ENCODE results near the gene FXR1. TPM values are rescaled to one million over a fixed set of nuclear protein-coding genes. Genes with fewer than 3 reads are reported as not detected.
"Not testable (repeated sequence)": the region's sequence is repeated elsewhere in the genome, so short reads cannot be mapped to it uniquely, and the experiment has no call there.

FXR1 gene
- polyA plus RNA-seq, 3 donors from 2014 or later: 38.0 to 46.9 (median 42.0) TPM

DNA sequence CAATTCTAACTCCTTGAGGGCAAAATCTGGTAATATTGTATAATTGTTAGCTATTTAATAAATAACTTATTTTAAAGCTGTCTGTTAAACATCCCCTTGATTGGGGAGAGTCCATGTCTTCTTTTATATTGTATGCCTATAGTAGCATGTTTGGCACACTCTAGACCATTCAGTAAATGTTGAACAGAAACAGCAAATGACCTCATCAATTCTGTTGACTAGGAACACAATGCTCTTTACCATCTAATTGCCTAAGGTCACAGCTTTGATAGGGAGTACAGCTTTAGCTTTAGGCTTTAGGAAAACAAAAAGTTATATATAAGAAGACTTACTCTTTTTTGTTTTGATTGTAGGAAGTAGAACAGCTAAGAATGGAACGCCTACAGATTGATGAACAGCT lies 50.1 kb downstream of the FXR1 start:
- no peak for DNase-seq
- Mint-ChIP-seq H3K4me3 (no peak overlapping the region), H3K27ac (peak overlapping the region in 3 of 6 donors; percentile 3 to 26 (median 12)), H3K27me3 (ENCODE audit: low read depth in 3 of 3) (no peaks in the 10 kb centered on the region), H3K9me3 (no peaks in the 10 kb centered on the region), H3K4me1 (peaks cover 0 to 6% of the 10 kb centered on the region in 2 donors), H3K36me3 (peaks cover 28 to 47% (median 29%) of the 10 kb centered on the region in 3 donors)

- Mint-ChIP-seq H3K4me1 (no peaks in the 10 kb centered on the region), H3K27ac (peak overlapping the region in 1 of 6 donors; percentile 17), H3K27me3 (ENCODE audit: low read depth in 3 of 3) (no peaks in the 10 kb centered on the region), H3K9me3 (no peaks in the 10 kb centered on the region), H3K4me3 (no peak overlapping the region), H3K36me3 (peaks cover 4 to 32% (median 7%) of the 10 kb centered on the region in 3 donors)
- DNase-seq: no peak
These were observed 58.5 kb downstream of the FXR1 start for GRCh38 chr3:180970931-180971330.

GRCh38 chr3:180973543-180973942 lies 61.1 kb downstream of the FXR1 start:
- Mint-ChIP-seq H3K4me3 (no peak overlapping the region), H3K36me3 (peaks cover 0 to 32% (median 10%) of the 10 kb centered on the region in 3 donors), H3K9me3 (no peaks in the 10 kb centered on the region)

DNA sequence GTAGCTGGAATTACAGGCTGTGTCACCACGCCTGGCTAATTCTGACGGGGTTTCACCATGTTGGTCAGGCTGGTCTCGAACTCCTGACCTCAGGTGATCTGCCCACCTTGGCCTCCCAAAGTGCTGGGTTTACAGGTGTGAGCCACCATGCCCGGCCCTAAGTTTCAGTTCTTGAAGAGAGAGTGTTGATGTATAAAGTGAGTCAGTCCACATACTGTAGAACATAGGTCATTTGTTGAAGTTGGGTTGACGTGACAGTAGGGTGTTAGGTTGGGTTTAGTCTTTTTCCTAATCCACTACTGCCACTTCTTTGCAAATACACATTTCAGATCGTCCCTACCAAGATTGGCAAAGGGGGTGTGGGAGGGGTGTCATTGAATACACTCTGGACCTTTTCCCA lies 61.8 kb downstream of the FXR1 start:
- Mint-ChIP-seq H3K36me3 (peaks cover 0 to 26% (median 9%) of the 10 kb centered on the region in 3 donors), H3K9me3 (no peaks in the 10 kb centered on the region), H3K27me3 (ENCODE audit: low read depth in 3 of 3) (no peaks in the 10 kb centered on the region), H3K4me3 (no peak overlapping the region), H3K4me1 (no peaks in the 10 kb centered on the region), H3K27ac (no peak overlapping the region)
- DNase-seq: no peak

More at GRCh38 chr3:180973543-180973942, 61.1 kb downstream of the FXR1 start:
- Mint-ChIP-seq H3K27me3 (ENCODE audit: low read depth in 3 of 3) (no peaks in the 10 kb centered on the region), H3K27ac (no peak overlapping the region), H3K4me1 (no peaks in the 10 kb centered on the region)
- DNase-seq: no peak

GRCh38 chr3:180977498-180977897 lies 65.0 kb downstream of the FXR1 start:
- no peak overlapping the region for H3K4me3 Mint-ChIP-seq
- H3K4me1 Mint-ChIP-seq: peaks cover 0 to 2% of the 10 kb centered on the region in 2 donors
- peaks cover 0 to 17% (median 9%) of the 10 kb centered on the region in 3 donors for H3K36me3 Mint-ChIP-seq
- H3K27me3 Mint-ChIP-seq (ENCODE audit: low read depth in 3 of 3): no peaks in the 10 kb centered on the region
- no peaks in the 10 kb centered on the region for H3K9me3 Mint-ChIP-seq
- DNase-seq: no peak
- H3K27ac Mint-ChIP-seq: no peak overlapping the region

GRCh38 chr3:180979961-180980360 lies 67.5 kb downstream of the FXR1 start:
- H3K4me3 Mint-ChIP-seq: no peak overlapping the region
- DNase-seq: no peak
- no peaks in the 10 kb centered on the region for H3K27me3 Mint-ChIP-seq (ENCODE audit: low read depth in 3 of 3)
- no peaks in the 10 kb centered on the region for H3K9me3 Mint-ChIP-seq
- H3K36me3 Mint-ChIP-seq: peaks cover 0 to 17% (median 9%) of the 10 kb centered on the region in 3 donors
- H3K4me1 Mint-ChIP-seq: peaks cover 0 to 3% of the 10 kb centered on the region in 2 donors
- H3K27ac Mint-ChIP-seq: peak overlapping the region in 4 of 6 donors; percentile 12 to 61 (median 41)

DNA sequence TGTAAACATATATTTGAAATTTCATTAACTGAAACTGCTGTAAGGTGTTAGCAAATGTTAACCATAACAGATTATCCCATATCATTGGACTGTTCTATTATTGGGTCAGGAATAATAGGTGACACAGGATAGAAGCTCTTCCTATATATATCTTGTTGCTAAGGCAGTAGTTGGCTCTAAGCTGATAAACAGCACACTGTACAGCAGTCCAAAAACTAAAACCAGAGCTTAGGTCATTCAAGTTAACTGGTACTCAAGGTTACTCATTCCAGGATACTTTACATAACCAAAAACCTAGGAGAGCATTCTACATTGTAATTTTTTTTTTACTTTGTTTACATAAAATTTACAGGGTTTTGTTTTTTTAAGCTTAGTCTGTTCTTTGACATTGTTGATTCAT lies 68.1 kb downstream of the FXR1 start:
- Mint-ChIP-seq H3K27ac (peak overlapping the region in 2 of 6 donors; percentile 34 to 78), H3K4me3 (no peak overlapping the region), H3K36me3 (peaks cover 0 to 14% (median 9%) of the 10 kb centered on the region in 3 donors), H3K27me3 (ENCODE audit: low read depth in 3 of 3) (no peaks in the 10 kb centered on the region), H3K4me1 (peaks cover 3 to 5% of the 10 kb centered on the region in 2 donors), H3K9me3 (no peaks in the 10 kb centered on the region)
- DNase-seq: no peak

GRCh38 chr3:180981912-180982311 lies 69.4 kb downstream of the FXR1 start:
- peaks cover 0 to 7% (median 6%) of the 10 kb centered on the region in 3 donors for H3K36me3 Mint-ChIP-seq
- H3K4me1 Mint-ChIP-seq: peaks cover 4 to 12% of the 10 kb centered on the region in 2 donors
- no peaks in the 10 kb centered on the region for H3K27me3 Mint-ChIP-seq (ENCODE audit: low read depth in 3 of 3)
- H3K4me3 Mint-ChIP-seq: no peak overlapping the region
- DNase-seq: no peak
- H3K9me3 Mint-ChIP-seq: no peaks in the 10 kb centered on the region
- H3K27ac Mint-ChIP-seq: peak overlapping the region in 4 of 6 donors; percentile 24 to 49 (median 28)

DNA sequence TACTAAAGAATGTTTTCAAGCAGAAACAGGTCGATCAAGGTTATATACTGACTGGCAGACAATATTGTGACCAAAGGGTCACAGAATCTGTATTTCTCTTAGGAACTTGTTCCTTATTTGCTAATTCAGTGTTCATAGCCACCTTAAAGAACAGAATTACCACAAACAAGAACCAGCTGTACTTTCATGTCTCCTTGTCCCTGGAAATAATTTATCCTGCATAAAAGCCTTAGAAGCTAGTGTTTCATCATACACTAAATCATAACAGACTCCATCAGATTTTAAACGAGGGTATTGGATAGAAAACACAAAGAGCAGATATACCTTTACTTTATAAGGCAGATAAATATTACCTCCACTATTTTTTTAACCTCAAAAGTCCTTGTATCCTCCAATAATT lies 70.7 kb downstream of the FXR1 start:
- no peaks in the 10 kb centered on the region for H3K27me3 Mint-ChIP-seq (ENCODE audit: low read depth in 3 of 3)
- peak overlapping the region in 4 of 6 donors; percentile 25 to 55 (median 52) for H3K27ac Mint-ChIP-seq
- peaks cover 7 to 24% of the 10 kb centered on the region in 2 donors for H3K4me1 Mint-ChIP-seq
- no peaks in the 10 kb centered on the region for H3K9me3 Mint-ChIP-seq
- peaks cover 0 to 4% (median 3%) of the 10 kb centered on the region in 3 donors for H3K36me3 Mint-ChIP-seq
- no peak for DNase-seq
- H3K4me3 Mint-ChIP-seq: no peak overlapping the region

DNA sequence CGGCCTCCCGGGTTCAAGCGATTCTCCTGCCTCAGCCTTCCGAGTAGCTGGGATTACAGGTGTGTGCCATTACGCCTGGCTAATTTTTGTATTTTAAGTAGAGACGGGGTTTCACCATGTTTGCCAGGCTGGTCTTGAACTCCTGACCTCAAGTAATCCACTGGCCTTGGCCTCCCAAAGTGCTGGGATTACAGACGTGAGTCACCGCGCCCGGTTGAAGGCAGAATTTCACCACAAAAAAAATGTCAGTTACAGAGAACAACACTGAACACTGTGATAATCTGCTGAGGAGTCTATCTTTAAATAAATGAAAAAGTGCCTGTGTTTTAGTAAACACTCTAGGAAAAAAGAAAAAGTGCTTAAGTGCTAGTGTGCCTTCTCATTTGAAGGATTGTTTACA lies 73.9 kb downstream of the FXR1 start:
- H3K27ac Mint-ChIP-seq: not testable (repeated sequence)

DNA sequence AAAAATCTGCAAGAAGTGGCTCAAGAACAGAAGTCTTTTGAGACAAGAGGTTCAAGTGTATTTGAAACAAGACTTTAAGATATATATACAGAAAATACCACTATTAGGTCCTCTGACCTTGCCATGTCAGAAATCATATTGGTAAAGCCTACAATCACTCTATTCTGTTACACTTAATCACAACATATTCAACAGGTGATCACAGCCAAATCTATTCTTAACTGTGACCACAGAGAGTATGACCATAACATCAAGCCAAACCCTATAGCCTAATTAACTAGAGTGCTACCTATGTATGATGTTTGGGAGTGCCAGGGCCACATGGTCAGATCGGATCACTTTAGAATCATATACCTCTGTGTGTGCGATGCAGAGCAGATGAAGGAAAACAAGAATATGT lies 74.9 kb downstream of the FXR1 start:
- H3K27ac Mint-ChIP-seq: peak overlapping the region in 3 of 6 donors; percentile 18 to 56 (median 24)
- peaks cover 4 to 13% (median 11%) of the 10 kb centered on the region in 3 donors for H3K27me3 Mint-ChIP-seq (ENCODE audit: low read depth in 3 of 3)
- DNase-seq: no peak
- H3K4me1 Mint-ChIP-seq: peaks cover 23 to 58% of the 10 kb centered on the region in 2 donors
- no peaks in the 10 kb centered on the region for H3K9me3 Mint-ChIP-seq
- H3K36me3 Mint-ChIP-seq: peaks cover 0 to 4% (median 3%) of the 10 kb centered on the region in 3 donors
- peak overlapping the region in 1 of 5 donors; percentile 24 for H3K4me3 Mint-ChIP-seq

More for the DNA sequence above, 73.9 kb downstream of the FXR1 start:
- Mint-ChIP-seq H3K4me1 (peaks cover 23 to 56% of the 10 kb centered on the region in 2 donors), H3K27me3 (ENCODE audit: low read depth in 3 of 3) (peaks cover 4 to 13% (median 11%) of the 10 kb centered on the region in 3 donors)
- H3K4me3 Mint-ChIP-seq, DNase-seq, H3K9me3 Mint-ChIP-seq, H3K36me3 Mint-ChIP-seq: not testable (repeated sequence)

GRCh38 chr3:180989291-180990163 lies 77.1 kb downstream of the FXR1 start, which contains the start of gene DNAJC19:
TSS of gene DNAJC19 (minus strand) at chr3:180989736. CDS start at chr3:180989602, 134 bp downstream.
- peak; percentile 91 to 93 (median 91) for DNase-seq
- H3K27me3 Mint-ChIP-seq (ENCODE audit: low read depth in 3 of 3): peaks cover 7 to 17% (median 17%) of the 10 kb centered on the region in 3 donors
- peaks cover 22 to 58% of the 10 kb centered on the region in 2 donors for H3K4me1 Mint-ChIP-seq
- H3K4me3 Mint-ChIP-seq: peak within 1 kb of the TSS; percentile 90 to 99 (median 96)
- peaks cover 0 to 4% (median 3%) of the 10 kb centered on the region in 3 donors for H3K36me3 Mint-ChIP-seq
- H3K27ac Mint-ChIP-seq: peak within 1 kb of the TSS; percentile 82 to 98 (median 96)
- H3K9me3 Mint-ChIP-seq: no peaks in the 10 kb centered on the region

- DNase-seq: no peak
- peaks cover 0 to 4% (median 3%) of the 10 kb centered on the region in 3 donors for H3K36me3 Mint-ChIP-seq
- peak overlapping the region; percentile 90 to 99 (median 96) for H3K4me3 Mint-ChIP-seq
- H3K27ac Mint-ChIP-seq: peak overlapping the region in 3 of 6 donors; percentile 41 to 95 (median 82)
- H3K4me1 Mint-ChIP-seq: peaks cover 22 to 54% of the 10 kb centered on the region in 2 donors
- H3K9me3 Mint-ChIP-seq: no peaks in the 10 kb centered on the region
- peaks cover 7 to 17% (median 17%) of the 10 kb centered on the region in 3 donors for H3K27me3 Mint-ChIP-seq (ENCODE audit: low read depth in 3 of 3)
These were observed 78.0 kb downstream of the FXR1 start for GRCh38 chr3:180990505-180990904.

DNA sequence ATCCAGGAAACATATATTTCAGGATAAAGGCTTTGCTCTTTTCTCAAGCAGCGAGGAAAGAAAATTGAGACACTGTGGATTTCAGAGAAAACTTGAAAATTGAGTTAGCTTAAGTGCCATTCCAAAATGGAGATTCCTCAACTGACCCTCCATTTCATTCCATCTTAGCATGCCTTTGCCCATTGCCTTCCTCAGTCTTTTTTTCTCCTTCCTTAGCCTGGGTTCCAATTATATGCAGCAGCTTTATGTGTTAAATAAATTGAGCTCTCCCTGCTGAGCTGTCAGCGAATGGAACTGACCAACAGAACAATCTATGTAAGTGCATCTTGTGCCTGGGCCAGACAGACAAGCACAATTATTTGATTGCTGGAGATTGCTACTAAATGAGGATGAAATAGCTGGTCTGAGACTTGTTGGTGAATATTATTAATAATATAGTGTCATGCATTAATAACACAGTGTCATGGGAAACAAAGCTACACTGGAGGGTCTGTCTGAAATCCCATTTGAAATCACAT lies 84.0 kb downstream of the FXR1 start:
- Mint-ChIP-seq H3K27me3 (ENCODE audit: low read depth in 3 of 3) (peaks cover 5 to 33% (median 10%) of the 10 kb centered on the region in 3 donors), H3K4me1 (peaks cover 0 to under 1% of the 10 kb centered on the region in 2 donors), H3K4me3 (no peak overlapping the region), H3K9me3 (peaks cover 7 to 13% (median 12%) of the 10 kb centered on the region in 6 donors), H3K36me3 (peaks cover 0 to 9% (median 1%) of the 10 kb centered on the region in 3 donors), H3K27ac (no peak overlapping the region)
- no peak for DNase-seq
